NCI-H524 (cell line): ENCODE results near the gene IL13RA1.
"Not testable (repeated sequence)": the region's sequence is repeated elsewhere in the genome, so short reads cannot be mapped to it uniquely, and the experiment has no call there.

ENCODE experiments used
- DNase-seq, 2 experiments: peaks; one replicate each; lab custom pipeline; 2025; lab: John Stamatoyannopoulos, UW

The IL13RA1 gene

DNA sequence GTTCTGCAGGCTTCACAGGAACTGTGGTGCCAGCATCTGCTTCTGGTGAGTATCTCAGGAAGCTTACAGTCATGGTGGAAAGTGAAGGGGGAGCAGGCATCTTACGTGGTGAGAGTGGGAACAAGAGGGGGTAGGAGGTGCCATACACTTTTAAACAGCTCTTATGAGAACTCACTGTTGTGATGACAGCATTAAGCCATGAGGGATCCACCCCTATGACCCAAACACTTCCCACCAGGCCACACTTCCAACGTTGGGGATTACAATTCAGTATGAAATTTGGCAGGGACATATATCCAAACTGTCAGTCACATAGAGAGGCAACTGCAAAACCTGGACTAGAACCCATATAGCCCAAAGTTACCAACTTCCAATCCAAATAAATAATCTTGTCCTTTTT lies 53.1 kb downstream of the IL13RA1 start:
- DNase-seq, result no peak

DNA sequence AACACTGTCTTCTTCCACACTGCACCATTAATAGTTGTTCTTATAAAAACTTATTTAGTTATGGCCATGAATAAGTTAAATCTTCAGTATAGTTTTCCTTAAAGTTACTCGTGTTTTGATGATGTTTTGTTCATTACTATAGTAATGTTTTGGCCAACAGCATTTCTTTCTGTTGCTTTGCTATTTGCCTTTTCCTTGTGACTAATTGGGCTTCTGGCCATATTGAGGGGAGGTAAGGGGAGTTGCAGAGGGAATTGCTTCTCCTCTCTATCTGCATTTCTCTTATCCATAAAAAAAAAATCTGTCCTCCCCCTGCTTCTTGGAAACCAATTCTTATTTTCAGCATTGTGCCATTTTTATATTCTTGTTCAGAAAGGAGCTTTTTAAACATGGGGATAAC lies 53.5 kb downstream of the IL13RA1 start:
- no peak for DNase-seq

DNA sequence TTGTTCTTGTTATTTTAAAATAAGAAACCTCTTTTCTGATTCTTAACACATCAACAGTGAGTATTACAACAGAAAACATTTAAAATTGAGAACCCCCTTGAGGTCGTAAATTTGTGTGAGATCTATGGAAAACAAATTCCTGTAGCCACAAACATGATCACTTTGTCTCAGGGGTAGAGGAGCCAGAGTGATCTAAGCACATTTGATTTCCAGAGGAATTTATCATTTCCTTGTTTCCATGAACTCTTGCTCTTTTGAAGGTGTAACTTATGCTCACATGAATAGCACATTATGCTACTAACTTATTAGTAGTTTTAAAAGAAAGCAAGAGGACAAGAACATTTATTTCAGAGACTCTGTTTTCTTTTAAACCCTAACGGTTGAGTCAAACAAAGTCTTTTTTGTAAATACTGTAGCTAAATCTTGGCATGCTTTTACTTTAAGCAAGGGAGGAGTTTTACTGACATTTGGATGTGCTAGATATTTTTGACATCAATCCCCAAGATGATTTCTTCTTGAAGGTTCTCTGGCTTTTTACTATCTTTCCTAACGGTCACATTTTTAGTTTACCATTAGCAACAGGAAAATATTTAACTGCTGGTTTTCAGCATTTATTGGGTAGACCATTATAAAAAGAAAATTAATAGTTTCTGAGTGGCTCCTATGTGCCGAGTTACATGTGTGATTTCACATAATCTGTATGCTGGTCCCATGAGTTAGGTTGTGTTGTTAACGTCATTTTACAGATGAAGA lies 68.3 kb downstream of the IL13RA1 start:
- DNase-seq, result no peak

DNA sequence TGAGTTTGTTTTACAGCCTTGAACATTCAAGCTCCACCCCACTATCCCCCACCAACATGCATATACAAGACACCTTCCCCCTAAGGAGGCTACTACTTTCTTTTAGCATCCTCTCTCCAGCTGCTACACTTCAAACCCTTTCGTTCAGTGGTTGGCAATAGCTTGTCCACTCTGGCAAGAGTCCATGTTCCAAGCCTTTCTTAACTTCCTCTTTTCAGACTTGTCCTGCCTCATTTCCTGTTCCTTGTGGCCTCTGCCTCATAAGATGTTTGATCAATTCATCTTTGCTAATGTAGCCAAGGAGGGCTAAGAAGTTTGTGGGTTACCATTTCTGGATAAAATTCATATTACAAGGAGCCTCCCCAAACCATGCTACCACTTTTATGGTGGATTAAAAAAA lies 75.5 kb downstream of the IL13RA1 start:
- DNase-seq, result no peak

DNA sequence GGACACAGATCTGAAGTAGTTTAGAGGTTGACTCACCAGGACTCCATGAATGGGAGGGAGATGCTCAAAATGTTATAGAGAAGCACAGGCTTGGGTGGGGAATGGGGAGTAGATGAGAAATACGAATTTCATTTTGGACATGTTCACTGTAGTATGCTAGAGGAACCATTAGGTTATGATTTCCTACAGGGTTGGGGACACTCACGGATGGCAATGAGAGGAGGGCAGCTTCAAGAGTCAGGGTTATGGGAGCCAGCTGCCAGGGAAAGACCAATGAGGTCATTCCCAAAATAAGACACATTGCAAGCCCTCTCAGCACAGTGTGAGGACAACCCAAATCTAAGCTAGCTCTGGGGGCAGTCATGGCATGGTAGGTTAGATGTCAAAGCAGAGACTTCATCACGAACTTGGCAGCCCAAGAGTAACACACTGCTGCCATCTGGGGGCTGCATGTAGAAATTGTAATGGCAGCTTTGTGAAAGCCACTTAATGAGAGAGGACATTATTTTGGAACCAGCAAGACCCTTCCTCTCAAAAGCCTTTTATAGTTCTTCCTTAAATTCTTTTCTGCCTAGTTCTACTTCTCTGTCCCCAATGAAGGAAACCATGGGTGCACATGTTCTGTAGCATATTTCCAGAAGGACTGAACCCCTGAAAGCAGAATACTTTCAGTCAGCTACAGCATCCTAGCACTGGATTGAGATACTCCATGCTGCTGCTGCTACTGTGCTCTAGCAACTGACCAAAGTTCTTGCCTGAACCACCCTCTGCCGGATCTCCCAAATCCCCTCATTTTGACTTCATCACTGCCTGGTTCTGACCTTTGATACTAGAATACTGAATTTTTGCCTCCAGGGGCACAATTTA lies 80.0 kb downstream of the IL13RA1 start:
- DNase-seq, result peak; percentile 34 to 53

DNA sequence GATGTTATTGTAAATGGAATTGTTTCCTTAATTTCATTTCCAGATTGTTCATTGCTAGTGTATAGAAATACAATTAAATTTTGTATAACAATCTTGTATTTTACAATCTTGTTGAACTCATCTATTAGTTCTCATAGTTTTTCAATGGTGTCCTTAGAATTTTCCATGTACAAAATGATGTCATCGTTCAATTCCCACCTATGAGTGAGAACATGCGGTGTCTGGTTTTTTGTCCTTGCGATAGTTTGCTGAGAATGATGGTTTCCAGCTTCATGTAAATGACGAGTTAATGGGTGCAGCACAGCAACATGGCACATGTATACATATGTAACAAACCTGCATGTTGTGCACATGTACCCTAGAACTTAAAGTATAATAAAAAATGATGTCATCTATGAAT lies 89.9 kb downstream of the IL13RA1 start:
- DNase-seq, result not testable (repeated sequence)

DNA sequence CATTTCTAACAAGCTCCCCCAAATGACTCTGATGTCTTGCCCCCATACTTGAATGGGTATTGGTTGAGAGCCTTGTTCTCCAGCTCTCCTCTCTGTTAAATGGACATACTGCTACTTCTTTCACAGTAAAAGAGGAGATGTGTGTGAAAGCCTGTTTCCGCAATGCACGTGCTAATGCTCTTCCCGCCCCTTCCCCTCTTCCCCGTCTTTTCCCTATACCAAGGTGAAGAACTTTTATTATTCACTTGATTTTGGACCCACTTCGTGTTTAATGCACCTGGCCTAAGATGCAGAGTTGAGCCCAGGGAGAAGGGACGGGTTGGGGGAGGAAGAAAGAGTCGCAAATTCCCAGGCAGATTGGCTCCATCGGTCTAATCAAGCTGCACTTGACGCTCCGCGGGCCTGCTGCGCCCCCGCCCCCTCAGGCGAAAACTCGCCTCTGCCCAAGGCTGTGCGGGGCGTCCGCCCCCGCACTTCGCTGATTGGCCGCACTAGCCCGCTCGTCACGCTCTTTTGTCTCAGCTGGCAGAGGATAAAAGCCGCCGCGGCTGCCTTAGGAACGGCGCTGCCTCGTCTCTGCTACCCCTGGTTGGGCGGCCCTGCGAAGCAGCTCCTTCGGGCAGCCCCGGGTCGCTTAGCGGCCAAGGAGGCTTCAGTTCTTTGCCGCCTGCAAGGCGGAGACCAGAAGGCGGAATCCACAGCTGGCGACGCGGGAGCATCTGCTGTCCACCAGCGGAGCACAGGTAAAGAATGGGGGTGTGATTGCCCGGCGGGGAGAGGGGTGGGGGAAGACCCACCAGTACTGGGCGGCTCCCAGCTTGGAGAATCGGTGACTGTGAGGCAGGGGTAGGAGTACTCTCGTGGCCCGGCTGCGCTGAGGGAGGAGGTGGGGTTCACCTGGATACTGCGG lies 96.1 kb downstream of the IL13RA1 start, which contains the start of gene ZCCHC12:
Gene ZCCHC12 (plus strand): TSS at position 562 of the 910 bp plus-strand sequence. CDS start 1,421 bp downstream, outside the sequence.
- DNase-seq, result peak; percentile 81 to 86

DNA sequence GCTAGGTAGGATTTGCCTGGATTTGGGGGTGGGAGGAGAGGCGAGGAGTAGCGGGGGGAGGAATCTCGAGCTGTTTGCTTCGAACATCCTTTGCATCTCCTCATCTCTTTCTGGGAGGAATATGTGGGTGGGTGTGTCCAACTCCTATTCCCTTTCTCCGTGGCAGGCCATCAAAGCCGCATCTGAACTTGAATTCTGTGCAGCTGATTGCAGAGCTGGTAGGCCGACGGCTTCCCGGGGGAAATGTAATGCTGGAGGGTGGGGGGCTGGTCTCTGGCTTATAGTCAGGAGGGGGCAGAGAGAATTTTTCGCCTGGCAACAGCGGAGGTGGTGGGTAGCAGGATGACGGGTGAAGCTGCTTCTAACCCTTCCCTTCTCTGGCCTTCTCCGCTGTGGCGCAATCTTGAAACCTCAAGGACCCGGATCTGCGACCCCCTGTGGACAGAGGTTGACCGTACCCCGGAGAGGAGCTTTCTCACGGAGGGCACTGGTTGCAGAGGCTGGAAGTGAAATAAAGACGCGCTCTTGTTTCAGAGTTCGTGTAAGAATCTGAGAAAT lies 96.8 kb downstream of the IL13RA1 start:
- DNase-seq, result peak; percentile 29 to 30

DNA sequence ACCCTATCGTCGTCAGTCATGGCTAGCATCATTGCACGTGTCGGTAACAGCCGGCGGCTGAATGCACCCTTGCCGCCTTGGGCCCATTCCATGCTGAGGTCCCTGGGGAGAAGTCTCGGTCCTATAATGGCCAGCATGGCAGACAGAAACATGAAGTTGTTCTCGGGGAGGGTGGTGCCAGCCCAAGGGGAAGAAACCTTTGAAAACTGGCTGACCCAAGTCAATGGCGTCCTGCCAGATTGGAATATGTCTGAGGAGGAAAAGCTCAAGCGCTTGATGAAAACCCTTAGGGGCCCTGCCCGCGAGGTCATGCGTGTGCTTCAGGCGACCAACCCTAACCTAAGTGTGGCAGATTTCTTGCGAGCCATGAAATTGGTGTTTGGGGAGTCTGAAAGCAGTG lies 97.8 kb downstream of the IL13RA1 start:
- DNase-seq, result no peak

DNA sequence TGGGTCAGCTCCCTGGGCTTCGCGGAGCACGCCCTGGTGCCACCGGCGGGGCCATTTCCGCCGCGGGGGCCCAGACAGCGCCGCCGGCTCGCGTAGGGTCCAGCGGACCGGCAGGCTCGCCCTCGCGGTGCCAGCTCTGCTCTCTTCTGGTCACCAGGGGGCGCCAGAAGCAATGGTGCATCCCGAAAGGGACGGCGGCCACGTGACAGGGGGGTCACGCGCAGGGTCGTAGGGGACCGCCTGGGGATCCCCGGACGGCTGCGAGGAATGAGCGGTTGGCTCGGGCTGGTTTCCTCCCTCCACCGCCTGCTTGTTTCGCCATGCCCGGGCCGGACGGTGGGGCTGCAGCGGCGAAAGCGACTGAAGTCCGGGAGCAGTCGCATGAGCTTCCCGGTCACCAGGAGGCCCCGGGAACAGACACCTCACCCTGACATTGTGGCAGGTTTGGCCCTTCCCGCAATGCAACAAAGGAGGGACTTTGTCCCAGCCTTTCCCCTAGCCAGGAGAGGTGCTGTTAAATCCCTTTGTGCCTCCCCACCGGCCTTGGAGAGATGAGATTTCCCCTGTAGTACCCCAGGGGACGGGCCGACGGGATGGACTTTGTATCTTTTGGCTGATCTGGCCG lies 112.0 kb downstream of the IL13RA1 start:
- DNase-seq, result peak; percentile 69 to 73
